Osteoblast (primary cell): ENCODE data around the gene SLC22A31. TPM values are rescaled to one million over a fixed set of nuclear protein-coding genes. Genes with fewer than 3 reads are reported as not detected.
"Not testable (repeated sequence)": the region's sequence is repeated elsewhere in the genome, so short reads cannot be mapped to it uniquely, and the experiment has no call there.

ENCODE experiments used
- DNase-seq: peaks from one replicate; pipeline ENCODE4 v3.0.0; 2011; ENCODE audit warnings: low spot score, mixed read lengths; ENCODE audit not compliant: insufficient read length; ENCODE audit errors: missing footprints
- H2AFZ ChIP-seq: 2 replicates; pipeline ENCODE4 v1.6.0; 2011; ENCODE audit warnings: mild to moderate bottlenecking, low read length
- H3K27ac ChIP-seq: 2 replicates; pipeline ENCODE4 v1.5.1; 2011; ENCODE audit warnings: mild to moderate bottlenecking, low read depth, low read length, moderate library complexity
- H3K27me3 ChIP-seq: 2 replicates; pipeline ENCODE4 v1.6.0; 2012; ENCODE audit warnings: mild to moderate bottlenecking, control low read depth, inconsistent platforms, low read length, moderate library complexity; ENCODE audit not compliant: insufficient read depth
- H3K36me3 ChIP-seq: 2 replicates; pipeline ENCODE4 v1.5.1; 2011; ENCODE audit warnings: mild to moderate bottlenecking, low read length, control low read depth, moderate library complexity; ENCODE audit not compliant: insufficient read depth
- H3K4me1 ChIP-seq: 2 replicates; pipeline ENCODE4 v1.5.1; 2011; ENCODE audit warnings: mild to moderate bottlenecking, low read length, control low read depth, moderate library complexity; ENCODE audit not compliant: insufficient read depth
- H3K4me2 ChIP-seq: 2 replicates; pipeline ENCODE4 v1.6.0; 2011; ENCODE audit warnings: mild to moderate bottlenecking, low read length; ENCODE audit not compliant: insufficient read depth
- H3K4me3 ChIP-seq: fragments of 200-600 bp; sonication (generic); 3 replicates; pipeline ENCODE4 v1.5.1; 2012; ENCODE audit warnings: mild to moderate bottlenecking, low read length, inconsistent platforms; ENCODE audit not compliant: insufficient read depth
- H3K79me2 ChIP-seq: 2 replicates; pipeline ENCODE4 v1.6.0; 2012; ENCODE audit warnings: mild to moderate bottlenecking, low read length, control low read depth, inconsistent platforms; ENCODE audit not compliant: insufficient read depth
- H3K9me3 ChIP-seq: 2 replicates; pipeline ENCODE4 v1.5.1; 2011; ENCODE audit warnings: low read depth, low read length, control low read depth
- H4K20me1 ChIP-seq: 2 replicates; pipeline ENCODE4 v1.6.0; 2012; ENCODE audit warnings: mild to moderate bottlenecking, low read length, control low read depth; ENCODE audit not compliant: insufficient read depth
- CTCF ChIP-seq: IDR thresholded peaks from 2 replicates; pipeline ENCODE4 v1.5.1; 2011; ENCODE audit warnings: mild to moderate bottlenecking, low read depth, low read length, moderate library complexity; ENCODE audit errors: extremely low read depth
- total RNA-seq: library from RNA; depleted of rRNA; stranded (reverse); fragments of >200 nt; gene quantifications from 2 replicates; pipeline ENCODE4 v1.2.3, GENCODE V29; 2012

Gene SLC22A31
- total RNA-seq, result not detected in 2 replicates

DNA sequence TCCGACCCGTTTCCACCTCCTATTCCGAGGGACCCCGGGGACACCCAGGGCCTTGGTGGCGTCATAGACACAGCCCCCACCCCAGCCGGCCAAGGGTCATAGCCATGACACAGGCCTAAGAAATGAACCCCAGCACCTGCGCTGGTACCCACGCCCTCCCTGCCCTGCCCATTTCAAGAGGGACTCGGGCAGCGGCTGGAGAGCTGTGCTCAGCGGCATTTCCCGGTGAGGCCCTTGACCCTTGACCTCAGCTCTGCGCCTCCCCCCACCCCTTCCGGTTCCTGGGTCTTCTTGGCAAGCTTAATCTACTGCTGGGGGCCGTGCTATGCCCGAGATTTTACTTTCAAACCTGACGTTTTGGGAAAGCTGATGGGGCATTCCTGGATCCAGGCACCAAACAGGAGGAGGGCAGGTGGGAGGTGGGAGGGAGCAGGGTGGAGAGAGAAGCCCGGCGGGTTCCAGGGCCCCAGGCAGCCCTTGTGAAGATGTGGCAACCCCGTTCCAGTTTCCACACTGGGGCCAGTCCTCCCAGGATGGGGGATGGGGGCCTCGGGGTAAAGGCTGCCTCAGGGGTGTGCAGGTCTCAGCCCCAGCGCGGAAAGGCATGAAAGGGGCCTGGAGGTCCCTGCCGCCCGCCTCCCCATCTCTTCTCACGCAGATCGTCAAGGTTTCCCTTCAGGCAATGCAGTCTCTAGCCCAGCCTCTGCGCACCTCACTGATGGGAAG is at the start of gene SLC22A31:
TSS of gene SLC22A31 (minus strand) at position 414 of the 726 bp plus-strand sequence. CDS start at position 378, 36 bp downstream.
- no peak for TF ChIP-seq CTCF
- H2AFZ ChIP-seq, result no peak within 1 kb of the TSS
- no peaks in the 10 kb centered on the region for H3K9me3 ChIP-seq
- H3K27me3 ChIP-seq, result peaks cover 41% of the 10 kb centered on the region
- no peak within 1 kb of the TSS for H3K4me2 ChIP-seq
- no peaks in the 10 kb centered on the region for H3K79me2 ChIP-seq
- no peaks in the 10 kb centered on the region for H3K36me3 ChIP-seq
- H3K27ac ChIP-seq, result no peak within 1 kb of the TSS
- H3K4me1 ChIP-seq, result no peaks in the 10 kb centered on the region
- no peak within 1 kb of the TSS for H3K4me3 ChIP-seq
- peak; percentile 81 for DNase-seq
- H4K20me1 ChIP-seq, result no peaks in the 10 kb centered on the region

GRCh38 chr16:89248196-89248982 is 48.1 kb upstream of the SLC22A31 start:
- Histone ChIP-seq H2AFZ (peak overlapping the region; percentile 59), H3K4me1 (no peaks in the 10 kb centered on the region), H3K27ac (no peak overlapping the region), H3K4me3 (peak overlapping the region; percentile 67), H3K27me3 (no peaks in the 10 kb centered on the region), H3K4me2 (peak overlapping the region; percentile 66), H4K20me1 (no peaks in the 10 kb centered on the region), H3K36me3 (no peaks in the 10 kb centered on the region), H3K9me3 (no peaks in the 10 kb centered on the region), H3K79me2 (no peaks in the 10 kb centered on the region)
- no peak for TF ChIP-seq CTCF
- peak; percentile 62 for DNase-seq

DNA sequence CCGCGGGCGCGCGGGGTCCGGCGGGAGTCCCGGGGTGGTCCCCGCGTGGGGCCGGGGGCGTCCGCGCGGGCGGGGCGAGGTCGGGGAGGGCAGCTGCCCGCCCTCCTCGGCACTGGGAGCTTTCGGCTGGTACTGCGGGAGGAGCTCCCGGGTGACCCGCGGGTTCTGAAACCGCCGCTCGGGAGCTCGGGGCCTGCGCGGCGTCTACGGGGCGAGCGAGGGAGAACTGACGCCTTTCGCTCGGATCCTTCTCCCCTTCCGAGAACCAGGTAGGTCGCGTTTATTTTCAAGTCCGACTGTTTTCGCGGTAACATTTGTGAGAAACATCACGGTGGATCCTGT is 47.4 kb upstream of the SLC22A31 start:
- not testable (repeated sequence) for DNase-seq, H4K20me1 ChIP-seq, H3K79me2 ChIP-seq, H3K27ac ChIP-seq, H3K9me3 ChIP-seq, H3K36me3 ChIP-seq, H3K27me3 ChIP-seq, H3K4me1 ChIP-seq
- H3K4me2 ChIP-seq, result peak overlapping the region; percentile 66
- peak overlapping the region; percentile 67 for H3K4me3 ChIP-seq
- H2AFZ ChIP-seq, result peak overlapping the region; percentile 59

- Histone ChIP-seq H2AFZ (peak overlapping the region; percentile 65), H3K4me2 (peak overlapping the region; percentile 76), H4K20me1 (no peaks in the 10 kb centered on the region), H3K9me3 (no peaks in the 10 kb centered on the region), H3K4me1 (no peaks in the 10 kb centered on the region), H3K36me3 (no peaks in the 10 kb centered on the region), H3K4me3 (peak overlapping the region; percentile 67), H3K27me3 (no peaks in the 10 kb centered on the region), H3K27ac (no peak overlapping the region), H3K79me2 (no peaks in the 10 kb centered on the region)
- TF ChIP-seq CTCF, result no peak
- DNase-seq, result peak; percentile 100
Observed at GRCh38 chr16:89246903-89247733, 46.8 kb upstream of the SLC22A31 start.
